GM21737 (cell line): ENCODE results near the gene CLCN7.

Experiments used
- ATAC-seq: cut with Tn5 transposase; IDR thresholded peaks from one replicate; pipeline ENCODE4 v1.9.1; 2021; ENCODE audit warnings: mild to moderate bottlenecking, moderate library complexity; ENCODE audit not compliant: unreplicated experiment

Gene CLCN7

DNA sequence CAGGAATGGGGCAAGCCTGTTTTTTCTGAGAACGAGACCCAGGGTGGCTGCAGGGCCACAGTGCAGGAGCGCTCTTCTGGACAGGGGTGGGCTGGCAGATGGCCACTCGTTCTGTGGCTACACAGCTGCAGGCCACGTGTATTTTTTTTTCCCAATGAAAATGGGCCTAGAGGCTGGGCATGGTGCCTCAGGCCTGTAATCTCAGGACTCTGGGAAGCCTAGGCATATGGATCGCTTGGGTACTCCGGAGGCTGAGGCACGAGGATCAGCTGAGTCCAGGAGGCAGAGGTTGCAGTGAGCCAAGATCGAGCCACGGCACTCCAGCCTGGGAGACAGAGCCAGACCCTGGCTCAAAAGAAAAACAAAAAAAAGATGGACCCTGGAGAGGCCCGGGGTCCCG lies 67.1 kb downstream of the CLCN7 start:
- no peak for ATAC-seq

GRCh38 chr16:1403733-1404132 lies 71.1 kb downstream of the CLCN7 start:
- no peak for ATAC-seq

DNA sequence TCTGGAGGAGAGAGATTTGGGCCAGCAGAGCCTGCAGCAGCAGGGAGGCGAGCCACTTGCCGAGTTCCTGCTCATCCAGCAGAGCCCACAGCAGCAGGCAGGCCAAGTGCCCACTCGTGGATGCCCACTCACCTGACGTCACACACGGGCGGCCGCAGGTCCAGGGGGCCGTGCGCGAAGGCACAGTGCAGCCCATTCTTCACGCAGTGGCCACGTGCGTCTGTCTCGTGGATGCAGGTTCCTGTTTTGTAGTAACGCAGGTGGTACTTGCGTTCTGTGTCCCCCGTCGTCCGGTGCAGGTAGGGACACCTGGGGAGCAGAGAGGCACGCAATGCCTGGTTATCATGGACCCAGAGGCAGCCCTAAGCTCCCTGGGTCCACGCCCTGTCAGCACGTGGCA lies 71.8 kb downstream of the CLCN7 start:
- no peak for ATAC-seq

GRCh38 chr16:1401758-1402154 lies 73.1 kb downstream of the CLCN7 start:
- no peak for ATAC-seq

DNA sequence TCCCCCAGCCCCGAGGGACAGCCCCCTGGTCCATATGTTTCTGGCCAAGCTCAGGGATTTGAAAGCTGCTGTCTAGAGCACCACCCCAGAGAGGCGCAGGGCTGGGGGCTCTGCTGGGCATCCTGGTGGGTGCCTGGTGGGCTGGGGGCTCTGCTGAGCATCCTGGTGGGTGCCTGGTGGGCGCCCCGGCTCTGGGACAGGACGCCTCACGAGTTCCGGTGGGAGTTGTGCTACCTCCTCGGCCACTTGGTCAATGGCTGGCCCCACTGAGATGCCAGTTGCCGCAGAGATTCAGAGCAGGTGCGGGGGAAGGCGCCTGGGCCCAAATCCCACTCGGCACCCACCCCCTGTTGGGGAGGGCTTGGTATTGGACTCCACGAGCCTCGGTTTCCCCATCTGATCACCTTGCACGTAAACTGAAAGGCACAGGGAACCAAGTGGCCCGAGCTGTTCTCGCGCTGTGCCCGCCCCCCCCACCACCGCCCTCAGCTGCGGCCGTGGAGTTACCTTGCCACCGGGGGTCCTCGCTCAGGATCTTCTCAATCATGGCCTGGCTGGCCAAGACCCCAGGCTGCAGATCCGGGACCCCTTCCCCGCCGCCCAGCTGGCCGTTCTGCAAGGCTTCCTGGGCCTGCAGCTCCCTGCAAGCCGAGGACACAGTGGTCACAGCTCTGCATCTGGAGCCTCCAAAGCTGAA lies 73.6 kb downstream of the CLCN7 start:
- no peak for ATAC-seq

DNA sequence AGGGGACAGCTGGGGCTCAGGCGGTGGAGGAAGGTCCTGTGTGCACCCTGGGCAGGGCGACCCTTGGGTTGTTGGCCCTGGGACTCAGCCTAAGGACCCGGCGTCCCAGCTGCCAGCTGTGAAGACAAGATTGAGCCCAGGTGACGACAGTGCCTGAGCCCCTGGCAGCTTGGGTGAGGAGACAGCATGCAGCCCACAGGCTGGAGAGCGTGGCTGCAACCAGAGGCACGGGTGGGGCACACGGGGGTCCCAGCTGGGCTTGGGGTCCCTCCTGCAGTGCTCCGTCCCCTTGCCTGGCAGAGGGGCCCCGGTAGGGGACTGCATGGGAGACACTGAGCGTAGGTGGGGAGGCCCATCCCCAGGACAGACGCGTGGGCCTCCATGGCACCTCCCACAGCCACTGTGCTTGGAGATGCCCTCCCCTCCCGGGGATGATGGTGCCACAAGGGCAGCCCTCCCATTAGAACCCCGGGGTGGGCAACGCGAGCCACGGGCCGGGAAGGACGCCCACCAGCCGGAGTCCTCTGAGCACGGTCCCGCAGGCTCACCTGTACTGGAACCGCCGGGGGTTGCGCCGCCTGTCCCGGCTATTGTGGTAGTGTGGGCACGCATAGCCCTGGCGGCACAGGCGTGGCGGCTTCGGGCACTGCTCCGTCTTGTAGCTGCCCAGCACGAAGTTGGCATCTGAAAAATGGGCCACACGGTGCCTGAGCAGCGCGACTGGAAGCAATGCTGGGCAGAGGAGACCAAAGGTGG lies 75.8 kb downstream of the CLCN7 start:
- no peak for ATAC-seq

GRCh38 chr16:1398351-1398750 lies 76.5 kb downstream of the CLCN7 start:
- no peak for ATAC-seq

GRCh38 chr16:1397779-1398178 lies 77.0 kb downstream of the CLCN7 start:
- ATAC-seq: no peak

DNA sequence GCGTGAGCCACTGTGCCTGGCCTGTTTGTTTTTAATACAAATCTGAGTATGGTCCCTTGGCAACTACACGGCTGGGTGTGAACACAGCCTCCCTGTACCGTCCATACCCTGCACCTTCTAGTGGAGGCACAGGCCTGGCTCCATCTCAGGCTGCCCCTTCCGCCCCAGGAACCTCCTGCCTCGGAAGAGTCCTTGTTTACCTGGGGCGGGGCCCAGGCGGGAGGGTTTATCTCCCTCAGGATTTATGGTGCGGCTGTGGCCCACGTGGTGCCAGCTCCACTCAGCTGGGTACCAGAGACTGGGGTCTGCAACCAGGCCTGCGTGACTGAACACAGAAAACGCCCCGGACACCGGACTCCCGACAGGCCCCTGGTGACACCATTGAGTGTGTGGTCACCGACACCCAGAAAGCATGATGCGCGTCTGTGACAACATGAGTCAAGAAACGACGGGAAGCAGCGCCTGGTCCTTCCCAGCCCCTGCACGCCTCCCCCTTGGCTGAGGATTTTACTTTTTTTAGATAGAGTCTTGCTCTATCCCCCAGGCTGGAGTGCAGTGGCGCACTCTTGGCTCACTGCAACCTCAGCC lies 79.3 kb downstream of the CLCN7 start:
- no peak for ATAC-seq
